BE2C (cell line): ENCODE measurements around the gene ZRANB1.

Experiments
- DNase-seq: peaks from one replicate; pipeline ENCODE4 v3.0.0-alpha.2; 2020
- H3K27me3 ChIP-seq: fragments of 250-450 bp; sonication (Bioruptor Pico); 2 replicates; pipeline ENCODE4 v1.5.1; 2020; ENCODE audit warnings: mild to moderate bottlenecking
- H3K36me3 ChIP-seq: fragments of 250-450 bp; sonication (Bioruptor Pico); 2 replicates; pipeline ENCODE4 v1.5.1; 2020; ENCODE audit warnings: mild to moderate bottlenecking
- H3K4me1 ChIP-seq: fragments of 250-450 bp; sonication (Bioruptor Pico); 2 replicates; pipeline ENCODE4 v1.5.1; 2020
- H3K4me3 ChIP-seq: 2 replicates; pipeline ENCODE4 v1.5.1; 2011; ENCODE audit warnings: low read depth, low read length
- H3K9me3 ChIP-seq: fragments of 250-450 bp; sonication (Bioruptor Pico); 2 replicates; pipeline ENCODE4 v1.5.1; 2020
- CTCF ChIP-seq: IDR thresholded peaks from 2 replicates; pipeline ENCODE4 v1.5.1; 2012; ENCODE audit warnings: mild to moderate bottlenecking, low read depth, low read length

Gene ZRANB1

GRCh38 chr10:125029584-125030242, 87.8 kb downstream of the ZRANB1 start:
- peaks cover 22% of the 10 kb centered on the region for H3K4me1 ChIP-seq
- TF ChIP-seq CTCF = no peak
- H3K27me3 ChIP-seq = no peaks in the 10 kb centered on the region
- H3K9me3 ChIP-seq = no peaks in the 10 kb centered on the region
- peaks cover 10% of the 10 kb centered on the region; the same call in 1 of the 2 replicates for H3K36me3 ChIP-seq
- no peak for DNase-seq
- H3K4me3 ChIP-seq = no peak overlapping the region

GRCh38 chr10:125030567-125031197, 88.8 kb downstream of the ZRANB1 start:
- TF ChIP-seq CTCF = no peak
- peaks cover 21% of the 10 kb centered on the region for H3K4me1 ChIP-seq
- DNase-seq = no peak
- H3K4me3 ChIP-seq = no peak overlapping the region
- no peaks in the 10 kb centered on the region for H3K27me3 ChIP-seq
- peaks cover 10% of the 10 kb centered on the region; the same call in 1 of the 2 replicates for H3K36me3 ChIP-seq
- no peaks in the 10 kb centered on the region for H3K9me3 ChIP-seq

- Histone ChIP-seq H3K4me1 (peaks cover 29% of the 10 kb centered on the region), H3K27me3 (no peaks in the 10 kb centered on the region), H3K36me3 (0 out of 2 replicates have a peak, but pooled peaks cover 2% of the 10 kb centered on the region), H3K9me3 (no peaks in the 10 kb centered on the region), H3K4me3 (no peak overlapping the region)
- no peak for TF ChIP-seq CTCF
- no peak for DNase-seq
Observed at GRCh38 chr10:125032474-125033020, 90.6 kb downstream of the ZRANB1 start.

- H3K4me3 ChIP-seq = no peak overlapping the region
- DNase-seq = no peak
- no peak for TF ChIP-seq CTCF
Observed at GRCh38 chr10:125033146-125033924, 91.4 kb downstream of the ZRANB1 start.

GRCh38 chr10:125034675-125035074, 92.8 kb downstream of the ZRANB1 start:
- H3K36me3 ChIP-seq = peaks cover 8% of the 10 kb centered on the region; the same call in 1 of the 2 replicates
- DNase-seq = no peak
- H3K9me3 ChIP-seq = no peaks in the 10 kb centered on the region
- H3K4me1 ChIP-seq = peaks cover 29% of the 10 kb centered on the region
- no peaks in the 10 kb centered on the region for H3K27me3 ChIP-seq
- no peak for TF ChIP-seq CTCF
- no peak overlapping the region for H3K4me3 ChIP-seq

More at GRCh38 chr10:125033146-125033924, 91.4 kb downstream of the ZRANB1 start:
- 0 out of 2 replicates have a peak, but pooled peaks cover 2% of the 10 kb centered on the region for H3K36me3 ChIP-seq
- H3K4me1 ChIP-seq = peaks cover 26% of the 10 kb centered on the region
- H3K27me3 ChIP-seq = no peaks in the 10 kb centered on the region
- H3K9me3 ChIP-seq = no peaks in the 10 kb centered on the region
